ENCODE measurements around the gene CYP1B1.

Gene CYP1B1

DNA sequence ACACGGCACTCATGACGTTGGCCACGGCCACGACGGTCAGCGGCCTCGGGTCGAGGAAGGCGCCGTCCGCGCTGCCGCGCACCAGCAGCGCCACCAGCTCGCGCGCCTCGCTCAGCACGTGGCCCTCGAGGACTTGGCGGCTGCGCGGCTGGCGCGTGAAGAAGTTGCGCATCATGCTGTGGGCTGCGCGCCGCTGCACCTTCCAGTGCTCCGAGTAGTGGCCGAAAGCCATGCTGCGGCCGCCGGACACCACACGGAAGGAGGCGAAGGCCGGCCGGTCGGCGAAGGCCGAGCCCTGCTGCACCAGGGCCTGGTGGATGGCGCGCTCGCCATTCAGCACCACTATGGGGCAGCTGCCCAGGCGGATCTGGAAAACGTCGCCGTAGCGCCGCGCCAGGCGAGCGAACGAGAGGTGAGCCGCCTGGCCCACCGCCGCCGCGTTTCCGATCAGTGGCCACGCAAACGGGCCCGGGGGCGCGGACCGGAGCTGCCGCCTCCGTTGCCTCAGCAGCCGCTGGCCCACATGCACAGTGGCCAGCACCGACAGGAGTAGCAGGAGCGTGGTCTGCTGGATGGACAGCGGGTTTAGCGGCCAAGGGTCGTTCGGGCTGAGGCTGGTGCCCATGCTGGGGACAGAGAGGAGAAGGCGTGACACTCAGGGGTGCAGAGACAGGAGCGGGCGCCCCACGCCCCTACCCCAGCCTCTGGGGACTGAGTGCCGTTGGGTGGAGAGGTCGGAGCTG is 1.0 kb downstream of the CYP1B1 start:
- no peak for DNase-seq

DNA sequence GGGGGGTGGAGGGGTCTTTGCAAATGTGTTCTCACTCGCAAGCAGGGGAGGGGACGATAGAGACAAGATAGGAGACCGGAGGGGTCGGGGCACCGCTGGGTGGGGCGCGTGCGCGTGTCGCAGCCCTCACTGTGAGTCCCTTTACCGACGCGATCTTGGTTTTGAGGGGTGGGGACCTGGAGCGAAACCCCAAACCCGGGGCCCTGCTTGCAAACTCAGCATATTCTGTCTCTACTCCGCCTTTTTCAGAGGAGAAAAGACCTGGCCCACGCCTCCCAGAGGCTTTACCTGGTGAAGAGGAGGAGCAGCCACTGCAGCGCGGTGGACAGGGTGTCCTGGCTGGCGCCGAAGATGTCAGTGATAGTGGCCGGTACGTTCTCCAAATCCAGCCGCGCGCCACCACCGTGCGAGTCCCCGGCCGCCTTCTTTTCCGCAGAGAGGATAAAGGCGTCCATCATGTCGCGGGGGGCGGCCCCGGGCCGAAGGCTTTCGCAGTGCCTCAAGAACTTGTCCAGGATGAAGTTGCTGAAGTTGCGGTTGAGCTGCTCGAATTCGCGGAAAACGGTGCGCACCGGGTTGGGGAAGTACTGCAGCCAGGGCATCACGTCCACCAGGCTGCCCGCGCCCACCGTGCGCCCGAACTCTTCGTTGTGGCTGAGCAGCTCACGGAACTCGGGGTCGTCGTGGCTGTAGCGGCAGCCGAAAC is 1.7 kb downstream of the CYP1B1 start:
- no peak for DNase-seq

DNA sequence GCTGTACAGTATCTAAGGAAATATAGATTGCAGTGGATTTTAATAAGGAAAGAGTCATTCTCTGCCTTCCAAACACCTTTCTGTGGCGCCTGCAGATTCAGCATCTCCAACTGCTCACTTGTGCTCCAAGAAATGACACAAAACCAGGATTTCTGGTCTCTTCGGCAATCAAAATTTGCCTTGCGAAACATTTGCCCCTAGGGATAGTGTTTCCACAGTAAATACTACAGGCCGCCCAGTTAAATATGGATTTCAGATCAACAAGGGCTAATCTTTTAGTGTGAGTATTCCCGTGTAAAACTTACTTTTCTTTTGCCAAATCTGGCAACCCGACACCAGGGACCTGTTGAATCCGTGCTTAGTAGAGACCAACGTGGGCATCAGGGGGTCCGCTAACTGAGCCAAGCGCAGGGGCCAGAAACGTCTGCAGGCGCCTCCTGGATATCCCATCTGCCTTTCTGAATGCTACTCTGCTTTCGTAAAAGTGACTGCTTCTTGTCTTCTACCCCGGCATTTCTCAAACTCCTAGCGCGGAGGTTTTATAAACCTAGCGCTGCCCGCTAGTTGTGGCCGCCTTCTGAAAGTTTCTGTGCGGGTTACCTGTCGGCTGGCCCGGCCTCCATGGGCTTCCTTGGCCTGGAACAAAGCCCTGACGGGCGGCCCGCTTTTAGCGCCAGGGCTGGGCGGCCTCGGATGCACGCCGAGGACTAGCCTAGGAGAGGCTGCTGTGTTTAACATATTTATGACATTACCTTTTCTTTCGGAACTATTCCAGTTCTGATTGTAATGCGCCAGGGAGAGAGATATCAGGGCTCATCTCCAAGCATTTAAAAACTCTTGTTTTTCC is 2.5 kb downstream of the CYP1B1 start:
- DNase-seq = no peak

DNA sequence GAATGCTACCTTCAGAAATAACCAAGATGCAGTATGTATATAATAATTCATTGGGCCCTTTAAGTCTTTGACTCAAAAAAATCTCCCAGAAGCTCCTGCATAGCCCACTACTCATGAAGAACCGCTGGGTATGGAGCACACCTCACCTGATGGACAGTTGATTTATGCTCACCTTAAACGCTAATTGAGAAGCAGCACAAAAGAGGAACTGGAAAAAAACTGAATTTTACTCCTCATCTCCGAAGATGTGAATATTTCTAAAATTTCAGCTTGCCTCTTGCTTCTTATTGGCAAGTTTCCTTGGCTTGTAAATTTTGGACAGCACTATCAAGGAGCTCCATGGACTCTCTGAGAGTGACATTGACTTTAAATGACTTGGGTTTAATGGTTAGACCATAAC is 5.5 kb downstream of the CYP1B1 start:
- no peak for DNase-seq

DNA sequence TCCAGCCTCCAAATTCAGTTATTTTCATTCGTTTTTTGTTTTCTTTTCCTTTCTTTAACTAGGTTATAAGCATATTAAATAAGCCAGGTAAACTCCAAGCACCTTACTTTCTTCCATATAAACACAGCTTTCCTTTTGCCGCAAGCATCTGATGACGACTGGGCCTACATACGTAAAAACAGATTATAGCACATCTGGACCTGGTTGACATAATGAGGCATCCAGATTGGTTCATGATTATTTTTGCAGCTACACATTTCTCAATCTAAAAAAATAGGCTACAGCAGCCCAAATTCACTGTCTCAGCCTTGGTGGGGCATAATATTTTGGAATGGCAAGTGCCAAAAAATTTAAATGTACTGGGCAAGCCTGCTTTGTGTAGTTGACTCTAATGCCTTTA is 7.7 kb downstream of the CYP1B1 start:
- no peak for DNase-seq

DNA sequence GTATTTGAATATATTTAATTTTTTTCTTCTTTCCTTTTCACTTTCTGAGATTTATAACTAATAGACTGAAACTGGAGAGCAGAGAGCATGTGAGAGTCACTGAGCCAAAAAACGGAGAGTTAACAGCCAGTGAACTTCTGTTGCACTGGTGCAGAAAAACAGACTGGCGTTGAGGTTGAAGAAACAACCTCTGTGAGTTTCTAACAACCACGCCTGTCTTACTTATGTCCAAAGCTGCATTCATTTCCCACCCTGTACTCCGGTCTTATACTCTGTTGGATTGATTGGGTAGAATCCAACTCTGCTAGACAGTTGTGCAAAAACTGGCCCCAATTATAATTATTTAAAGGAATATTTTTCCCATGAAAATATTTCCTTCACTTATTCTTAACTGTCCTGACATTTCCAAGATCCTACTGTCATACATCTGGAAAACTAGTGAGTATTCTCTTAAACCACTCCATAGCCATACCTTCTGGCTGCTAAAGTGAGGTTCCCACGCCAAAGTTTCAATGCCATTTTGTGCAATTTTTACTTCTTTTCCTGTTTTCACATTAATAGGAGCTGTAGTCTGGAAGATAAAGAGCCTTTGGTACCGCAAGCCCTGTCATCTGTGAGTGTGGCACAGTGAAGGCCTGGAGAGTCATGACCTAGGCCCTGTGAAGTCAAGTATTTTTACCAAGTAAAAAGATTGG is 9.4 kb downstream of the CYP1B1 start:
- no peak for DNase-seq

DNA sequence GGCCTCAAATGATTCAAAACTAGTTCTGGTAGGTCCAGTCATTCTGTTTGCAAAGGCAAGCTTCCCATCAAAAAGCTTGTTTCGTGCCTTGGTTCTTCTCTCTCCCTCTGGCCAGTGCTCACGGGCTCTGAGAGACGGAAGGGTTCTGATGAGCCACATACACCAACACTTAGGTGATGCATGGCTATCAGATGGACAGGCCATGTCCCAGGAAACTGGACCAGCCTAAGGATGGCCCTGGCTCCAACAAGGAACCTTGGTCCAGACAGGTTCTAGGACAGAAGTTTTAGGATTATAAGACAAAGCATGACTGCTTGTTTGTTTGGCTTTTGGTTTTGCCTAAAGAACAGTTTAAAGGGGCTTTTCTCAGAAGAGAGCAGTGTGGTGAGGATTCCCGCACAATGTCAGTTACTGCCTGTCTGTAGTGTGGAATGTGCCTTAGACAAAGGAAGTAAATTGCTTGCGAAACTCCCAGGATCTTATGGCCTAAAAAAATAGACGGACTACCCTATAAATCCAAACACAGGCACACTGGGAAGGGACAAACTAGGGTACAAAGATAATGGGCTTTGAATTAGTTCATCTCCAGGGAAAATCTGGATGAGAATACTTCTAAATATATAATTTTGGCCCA is 10.3 kb downstream of the CYP1B1 start:
- no peak for DNase-seq

DNA sequence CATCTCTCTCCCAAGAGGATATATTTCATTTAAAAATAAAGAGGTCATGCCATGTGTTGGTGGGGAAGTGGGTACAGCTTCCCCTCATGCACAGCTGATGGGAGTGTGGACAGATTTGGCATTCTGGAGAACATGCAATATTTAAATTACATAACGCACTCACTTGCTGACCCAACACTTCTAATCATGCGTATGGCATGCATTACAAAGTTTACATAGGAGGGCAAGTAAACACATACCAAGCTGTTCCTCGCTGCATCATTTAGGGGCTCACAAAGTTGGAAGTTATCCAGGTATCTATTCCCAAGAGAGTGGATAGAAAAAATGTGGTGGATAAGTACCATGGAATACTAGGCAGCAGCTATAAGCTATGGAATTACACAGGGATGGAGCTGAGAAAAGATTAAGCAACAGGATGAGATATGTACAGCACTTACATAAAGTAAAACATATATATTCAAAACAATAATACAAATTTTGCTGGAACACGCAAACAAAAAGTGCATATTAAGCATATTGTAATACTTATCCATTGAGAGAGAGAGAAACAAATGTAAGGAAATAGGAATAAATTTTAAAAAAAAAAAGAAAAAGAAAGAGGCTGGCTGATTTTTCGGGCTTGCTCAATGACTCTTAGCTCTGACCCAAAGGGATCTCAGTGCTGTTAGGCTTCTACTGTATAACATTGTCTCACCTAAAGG is 11.0 kb downstream of the CYP1B1 start:
- no peak for DNase-seq

DNA sequence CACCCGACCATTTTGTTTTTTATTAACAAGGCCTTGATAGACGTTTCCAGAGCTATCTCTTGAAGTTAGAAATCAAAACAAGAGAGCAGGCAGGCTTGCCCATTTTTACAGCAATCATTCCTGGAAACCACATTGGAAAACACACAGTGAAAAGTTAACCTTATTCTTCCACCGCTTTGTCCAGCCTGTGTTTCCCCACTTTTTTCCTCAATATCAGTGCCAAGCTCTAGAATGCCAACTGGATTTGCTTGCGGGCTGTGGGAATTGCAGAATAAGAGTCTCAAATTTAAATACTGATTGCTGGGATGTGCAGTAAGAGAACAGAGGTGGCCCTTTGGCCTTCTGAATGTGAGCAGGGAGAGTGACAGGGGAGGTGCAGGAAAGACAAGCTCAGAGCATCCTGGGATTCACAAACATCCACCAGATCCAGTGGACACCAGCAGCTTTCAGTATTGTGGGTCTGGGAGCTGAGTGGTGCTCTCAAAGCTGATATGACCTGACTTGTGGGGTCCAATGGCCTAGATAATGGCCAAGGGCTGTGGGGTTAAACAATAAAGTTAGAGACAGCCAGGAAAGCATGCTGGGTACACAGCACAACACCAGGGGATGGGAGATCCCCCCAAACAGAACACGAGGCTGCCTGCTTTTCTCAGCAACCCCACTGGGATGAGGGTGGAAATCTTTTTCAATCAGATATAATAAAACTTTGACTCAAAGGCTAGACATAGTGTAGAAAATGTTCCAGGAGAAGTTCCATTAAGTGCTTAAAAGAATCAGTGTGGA is 15.5 kb downstream of the CYP1B1 start:
- no peak for DNase-seq

DNA sequence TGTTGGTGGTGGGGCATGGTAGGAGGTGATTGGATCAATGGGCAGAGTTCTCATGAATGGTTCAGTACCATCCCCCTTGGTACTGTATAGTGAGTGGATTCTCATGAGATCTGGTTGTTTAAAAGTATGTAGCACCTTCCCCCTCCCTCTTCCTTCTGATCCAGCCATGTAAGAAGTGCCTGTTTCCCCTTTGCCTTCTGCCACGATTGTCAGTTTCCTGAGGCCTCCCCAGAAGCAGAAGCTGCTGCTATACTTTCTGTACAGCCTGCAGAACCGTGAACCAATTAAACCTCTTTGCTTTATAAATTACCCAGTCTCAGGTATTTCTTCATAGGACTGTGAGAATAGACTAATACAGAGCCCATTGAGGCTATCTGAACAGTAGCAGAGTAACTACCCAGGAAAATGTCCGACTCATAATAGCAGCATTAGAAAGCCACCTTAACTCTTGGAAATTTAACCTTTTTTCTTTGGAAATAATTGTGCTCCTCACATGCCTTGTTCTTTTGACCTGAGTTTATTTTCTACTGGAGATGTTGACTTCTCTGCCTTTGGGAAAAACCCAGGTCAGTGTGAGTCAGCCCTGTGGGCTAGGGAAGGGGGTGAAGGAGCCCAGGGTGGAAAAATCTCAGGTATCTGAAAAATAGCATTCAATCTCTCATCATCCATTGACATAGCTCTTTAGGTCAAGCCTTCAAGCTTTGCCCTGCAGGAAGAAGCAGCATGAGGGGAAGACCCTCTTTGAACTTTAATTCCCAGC is 18.1 kb downstream of the CYP1B1 start:
- no peak for DNase-seq

DNA sequence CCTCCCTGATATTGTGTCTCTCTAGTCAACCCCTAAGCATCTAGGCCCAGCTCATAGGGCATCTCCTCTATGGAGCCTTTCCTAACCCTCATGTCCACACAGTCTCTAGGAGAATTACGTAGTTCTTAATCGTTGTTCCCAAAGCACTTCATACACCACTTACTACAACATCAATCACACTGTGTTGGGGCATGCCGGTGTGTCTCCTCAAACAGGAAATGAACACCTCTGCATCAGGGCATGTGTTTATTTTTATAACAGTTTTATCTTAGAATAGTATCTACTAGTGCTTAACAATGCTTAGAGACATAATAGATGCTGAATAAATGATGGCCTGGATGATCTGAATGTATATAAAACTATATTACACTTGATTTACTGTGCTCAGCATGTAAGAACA is 19.7 kb downstream of the CYP1B1 start:
- no peak for DNase-seq

DNA sequence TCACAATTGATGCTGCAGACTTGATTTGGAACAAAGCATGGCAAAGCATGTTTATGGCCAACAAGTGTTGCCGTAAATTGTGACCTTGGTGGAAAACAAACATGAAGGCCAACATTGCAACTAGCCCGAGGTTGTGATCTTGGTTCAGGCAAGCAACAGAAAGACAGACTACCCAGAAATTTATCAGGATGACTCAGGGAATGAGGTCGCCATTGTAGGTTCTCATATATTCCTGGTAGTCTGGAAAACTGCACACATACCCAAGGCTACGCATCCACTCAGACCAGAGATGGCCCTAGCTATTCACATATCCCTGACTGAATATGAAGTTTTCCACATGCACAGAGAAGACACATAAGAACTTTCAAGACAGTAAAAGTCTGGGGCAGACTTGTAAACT is 30.1 kb downstream of the CYP1B1 start:
- no peak for DNase-seq

DNA sequence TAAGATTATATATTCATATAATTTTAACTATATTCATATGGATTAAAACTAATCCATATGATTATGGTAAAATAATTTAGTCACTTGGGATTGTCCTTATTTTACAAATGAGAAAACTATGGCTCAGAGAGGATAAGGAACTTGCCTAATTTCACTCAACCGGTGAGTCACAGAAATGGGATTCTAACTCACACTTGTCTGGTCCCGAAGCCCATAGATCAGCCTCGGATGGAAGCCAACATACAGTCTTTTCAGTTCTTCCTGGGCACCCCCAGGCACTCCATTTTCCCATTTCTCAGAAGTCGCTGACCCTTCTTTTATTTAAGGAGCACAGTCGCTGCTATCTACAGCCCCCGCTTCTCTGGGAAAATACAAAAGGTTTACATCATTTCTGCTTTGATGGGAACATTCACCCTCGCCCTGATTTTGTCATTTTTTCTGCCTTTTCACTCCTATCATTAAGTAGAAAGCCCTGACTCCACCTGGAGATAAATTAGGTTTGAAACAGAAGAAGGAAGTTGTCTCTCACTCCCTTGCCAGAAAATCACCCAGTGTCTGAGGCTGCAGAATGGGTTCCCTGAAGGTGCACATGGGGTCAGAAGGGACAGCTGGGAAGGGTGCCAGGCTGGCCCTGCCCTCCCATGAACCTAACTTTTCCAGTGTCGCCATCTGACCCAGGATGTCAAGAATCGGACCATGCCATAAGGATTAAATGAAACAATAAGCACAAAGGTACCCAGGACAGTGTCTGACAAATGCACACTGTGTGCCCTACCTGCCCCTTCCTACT is 36.6 kb downstream of the CYP1B1 start:
- DNase-seq = no peak

DNA sequence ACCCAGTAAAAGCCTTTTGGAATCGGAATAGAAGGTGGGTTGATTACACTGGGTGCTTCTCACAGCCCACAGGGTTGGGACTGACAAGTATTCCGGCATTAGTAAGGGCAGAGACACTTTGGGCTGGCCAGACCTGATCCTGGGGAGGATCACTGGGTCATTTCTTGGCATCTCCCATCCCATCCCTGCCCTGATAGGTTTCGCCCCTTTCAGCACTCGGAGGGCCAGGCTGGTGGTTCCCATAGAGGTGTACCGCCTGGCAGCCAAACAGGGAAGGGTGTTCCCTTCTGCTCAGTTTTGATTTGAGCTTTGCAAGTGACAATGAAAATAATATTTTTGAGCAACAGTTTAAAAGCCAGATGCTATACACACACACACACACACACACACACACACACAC is 37.3 kb downstream of the CYP1B1 start:
- no peak for DNase-seq

DNA sequence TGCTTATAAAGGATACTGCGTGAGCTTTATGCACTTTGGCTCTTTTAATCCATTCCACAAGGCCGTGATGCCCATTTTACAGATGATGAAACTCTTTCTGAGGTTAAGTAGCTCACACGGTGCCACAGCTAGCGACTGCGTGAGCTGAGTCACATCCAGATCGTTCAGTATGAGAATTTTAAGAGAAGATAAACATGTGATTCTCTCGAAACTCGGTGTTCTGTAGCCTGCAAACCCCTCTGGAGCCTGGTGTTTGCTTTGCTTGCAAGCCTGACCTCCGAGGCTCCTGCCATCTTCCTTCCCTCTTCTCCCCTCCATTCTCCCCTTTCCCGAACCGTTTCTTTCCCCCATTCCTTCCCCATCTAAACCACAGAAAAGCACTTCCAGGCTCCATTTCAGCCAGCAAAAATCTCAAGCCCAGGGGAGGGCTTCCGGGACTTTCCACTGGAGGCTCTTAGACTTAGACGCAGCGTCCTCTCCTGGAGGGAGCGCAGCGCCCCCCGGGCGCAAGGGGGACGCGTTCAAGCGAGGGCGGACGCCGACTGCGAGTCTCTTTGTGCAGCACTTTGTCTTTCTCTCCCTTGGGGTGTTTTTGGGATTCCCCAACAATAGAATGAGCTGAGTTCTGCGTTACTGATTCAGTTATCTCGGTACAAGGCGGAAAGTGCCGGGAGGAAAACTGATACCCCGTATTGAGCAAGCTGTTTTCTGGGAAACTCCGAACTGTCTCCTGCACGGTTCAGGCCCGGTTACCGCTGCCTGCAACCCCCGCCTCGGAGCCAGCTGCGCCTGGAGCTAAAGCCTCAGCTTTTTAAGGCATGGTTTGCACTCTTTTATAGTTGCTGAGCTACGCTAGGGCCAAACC is 38.0 kb downstream of the CYP1B1 start:
- DNase-seq = no peak

DNA sequence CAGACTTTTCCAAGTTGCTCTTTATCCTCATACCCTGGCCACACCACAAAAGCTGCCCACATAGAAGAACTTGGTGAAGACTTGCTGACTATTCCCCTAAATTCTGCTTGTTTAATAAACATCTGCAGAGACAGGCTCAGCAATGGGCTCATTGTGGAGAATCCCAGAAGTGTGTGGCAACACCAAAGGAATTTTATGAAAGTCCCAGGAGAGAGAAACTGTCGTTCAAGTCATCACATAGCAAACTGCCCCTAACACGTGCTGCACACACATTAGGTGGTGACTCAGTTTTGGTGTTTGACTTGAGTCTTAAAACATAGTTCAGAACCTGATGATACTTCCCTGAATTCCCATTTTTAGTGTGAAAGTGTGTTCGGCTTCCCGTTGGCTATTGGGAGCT is 38.6 kb downstream of the CYP1B1 start:
- DNase-seq = no peak

DNA sequence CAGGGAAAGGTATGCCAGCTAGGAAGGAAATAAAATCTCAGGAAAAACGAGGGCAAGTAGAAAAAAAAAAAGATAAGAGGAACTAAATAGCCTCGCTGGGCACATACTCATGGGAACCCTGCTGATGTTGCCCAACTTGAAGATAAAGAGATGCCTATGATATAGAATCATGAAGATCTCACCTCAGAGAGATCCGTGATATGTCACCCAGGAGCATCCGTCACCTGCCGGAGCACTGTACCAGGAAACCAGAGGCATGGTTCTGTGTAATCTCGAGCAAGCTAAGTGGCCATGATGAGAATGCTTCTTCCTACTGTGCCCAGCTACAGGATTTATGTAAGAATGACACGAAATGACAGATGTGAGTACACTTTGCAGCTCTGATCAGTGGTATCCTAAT is 40.0 kb downstream of the CYP1B1 start:
- DNase-seq = no peak

DNA sequence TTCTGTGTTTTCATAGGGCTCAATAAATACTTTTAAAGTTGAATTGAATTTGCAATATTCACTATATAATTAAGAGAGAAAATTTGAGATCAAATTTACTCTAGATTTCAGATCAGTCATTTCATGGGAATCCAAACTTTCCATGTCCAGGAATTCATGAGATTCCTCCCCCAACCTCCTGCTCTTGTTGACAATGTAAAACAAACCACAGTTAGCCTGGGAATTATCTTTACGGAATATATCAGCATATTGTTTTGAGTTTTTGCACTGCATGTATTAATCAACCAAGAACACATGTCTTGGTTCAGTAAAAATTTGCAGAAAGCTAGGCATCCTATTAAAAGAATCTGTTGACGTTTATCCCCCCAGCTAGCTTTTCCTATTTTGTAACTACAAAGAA is 42.3 kb downstream of the CYP1B1 start:
- DNase-seq = no peak

DNA sequence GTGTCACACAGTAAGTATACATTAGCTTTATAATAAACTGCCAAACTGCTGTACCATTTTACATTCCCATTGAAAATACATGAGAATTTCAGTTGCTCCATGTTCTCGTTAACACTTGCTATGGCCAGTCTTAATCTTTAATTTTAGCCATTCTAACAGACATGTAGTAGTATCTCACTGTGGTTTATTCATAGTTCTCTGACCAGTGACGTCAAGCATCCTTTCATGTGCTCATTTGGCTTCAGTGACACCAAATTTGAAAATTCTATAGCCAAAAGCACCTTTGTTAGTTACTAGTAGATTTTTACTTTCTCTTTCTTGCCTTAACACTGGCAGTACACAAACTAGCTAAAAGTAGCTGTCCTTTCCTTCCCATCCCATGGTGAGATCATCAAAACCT is 43.0 kb downstream of the CYP1B1 start:
- DNase-seq = no peak

Data from SW 1271 (cell line).